ENCODE measurements around the gene NDUFB10.

DNA sequence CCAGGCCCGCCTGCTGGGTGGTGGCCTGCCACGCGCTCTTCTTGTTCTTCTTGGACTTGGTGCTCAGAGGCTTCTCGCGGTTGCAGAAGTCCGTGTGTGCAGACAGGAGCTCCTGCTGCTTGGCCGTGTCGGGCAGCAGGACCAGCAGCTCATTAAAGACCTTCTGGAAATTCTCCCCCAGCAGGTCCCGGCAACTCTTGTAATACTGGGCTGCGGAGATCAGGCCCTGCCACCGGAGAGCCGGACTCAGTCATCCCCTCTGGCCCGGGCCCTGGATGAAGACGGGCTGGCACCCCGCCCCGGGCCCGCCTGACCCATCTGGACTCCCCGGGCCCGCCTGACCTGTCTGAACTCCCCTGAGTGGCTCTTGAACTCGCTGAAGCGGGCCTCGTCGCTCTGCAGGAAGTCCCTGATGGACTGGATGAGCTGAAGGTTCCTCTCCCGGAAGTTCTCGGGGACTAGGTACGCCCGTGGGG, 39.1 kb downstream of the NDUFB10 start:
- TF ChIP-seq, protein P1, sequence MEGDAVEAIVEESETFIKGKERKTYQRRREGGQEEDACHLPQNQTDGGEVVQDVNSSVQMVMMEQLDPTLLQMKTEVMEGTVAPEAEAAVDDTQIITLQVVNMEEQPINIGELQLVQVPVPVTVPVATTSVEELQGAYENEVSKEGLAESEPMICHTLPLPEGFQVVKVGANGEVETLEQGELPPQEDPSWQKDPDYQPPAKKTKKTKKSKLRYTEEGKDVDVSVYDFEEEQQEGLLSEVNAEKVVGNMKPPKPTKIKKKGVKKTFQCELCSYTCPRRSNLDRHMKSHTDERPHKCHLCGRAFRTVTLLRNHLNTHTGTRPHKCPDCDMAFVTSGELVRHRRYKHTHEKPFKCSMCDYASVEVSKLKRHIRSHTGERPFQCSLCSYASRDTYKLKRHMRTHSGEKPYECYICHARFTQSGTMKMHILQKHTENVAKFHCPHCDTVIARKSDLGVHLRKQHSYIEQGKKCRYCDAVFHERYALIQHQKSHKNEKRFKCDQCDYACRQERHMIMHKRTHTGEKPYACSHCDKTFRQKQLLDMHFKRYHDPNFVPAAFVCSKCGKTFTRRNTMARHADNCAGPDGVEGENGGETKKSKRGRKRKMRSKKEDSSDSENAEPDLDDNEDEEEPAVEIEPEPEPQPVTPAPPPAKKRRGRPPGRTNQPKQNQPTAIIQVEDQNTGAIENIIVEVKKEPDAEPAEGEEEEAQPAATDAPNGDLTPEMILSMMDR (conservative IDR thresholded peaks at IDR 0.05): no peak
- no peak for TF ChIP-seq EZH2 (IDR thresholded peaks at IDR 0.05; ENCODE audit: low read depth)
